GM19238 (cell line): ENCODE data around the gene DNAJA3.

Experiments
- DNase-seq: peaks from one replicate; pipeline ENCODE4 v3.0.0; 2011; ENCODE audit warnings: low spot score; ENCODE audit not compliant: insufficient read length

Gene DNAJA3

GRCh38 chr16:4433228-4433627 lies 7.6 kb downstream of the DNAJA3 start:
- no peak for DNase-seq

DNA sequence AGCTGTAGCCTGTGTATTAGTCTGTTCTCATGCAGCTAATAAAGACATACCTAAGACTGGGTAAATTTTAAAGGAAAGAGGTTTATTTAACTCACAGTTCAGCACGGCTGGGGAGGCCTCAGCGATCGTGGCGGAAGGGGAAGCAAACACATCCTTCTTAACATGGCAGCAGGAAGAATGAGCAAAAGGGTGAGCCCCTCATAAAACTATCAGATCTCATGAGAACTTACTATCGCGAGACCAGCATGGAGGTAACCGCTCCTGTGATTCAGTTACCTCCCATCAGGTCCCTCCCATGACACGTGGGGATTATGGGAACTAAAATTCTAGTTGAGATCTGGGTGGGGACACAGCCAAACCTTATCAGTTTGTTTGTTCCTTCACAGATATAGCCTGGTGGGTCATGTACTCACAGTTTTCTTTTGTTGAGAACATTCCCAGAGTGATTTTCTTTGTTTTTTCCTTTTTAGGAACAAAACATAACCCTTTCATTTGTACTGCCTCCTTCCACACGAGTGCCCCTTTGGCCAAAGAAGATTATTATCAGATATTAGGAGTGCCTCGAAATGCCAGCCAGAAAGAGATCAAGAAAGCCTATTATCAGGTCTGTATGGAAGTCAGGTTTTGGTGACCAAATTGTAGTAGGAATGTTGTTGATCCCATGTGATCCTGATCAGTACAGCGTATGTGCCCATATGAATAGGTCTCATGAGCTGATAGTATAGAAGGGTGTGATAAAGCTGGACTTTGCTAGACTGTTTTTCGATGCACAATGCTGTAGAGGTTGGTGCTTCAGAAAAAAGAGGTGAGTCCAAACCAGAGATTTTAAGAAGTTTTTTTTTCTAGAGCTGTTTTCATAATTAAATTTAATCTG lies 8.5 kb downstream of the DNAJA3 start:
- DNase-seq, result no peak

DNA sequence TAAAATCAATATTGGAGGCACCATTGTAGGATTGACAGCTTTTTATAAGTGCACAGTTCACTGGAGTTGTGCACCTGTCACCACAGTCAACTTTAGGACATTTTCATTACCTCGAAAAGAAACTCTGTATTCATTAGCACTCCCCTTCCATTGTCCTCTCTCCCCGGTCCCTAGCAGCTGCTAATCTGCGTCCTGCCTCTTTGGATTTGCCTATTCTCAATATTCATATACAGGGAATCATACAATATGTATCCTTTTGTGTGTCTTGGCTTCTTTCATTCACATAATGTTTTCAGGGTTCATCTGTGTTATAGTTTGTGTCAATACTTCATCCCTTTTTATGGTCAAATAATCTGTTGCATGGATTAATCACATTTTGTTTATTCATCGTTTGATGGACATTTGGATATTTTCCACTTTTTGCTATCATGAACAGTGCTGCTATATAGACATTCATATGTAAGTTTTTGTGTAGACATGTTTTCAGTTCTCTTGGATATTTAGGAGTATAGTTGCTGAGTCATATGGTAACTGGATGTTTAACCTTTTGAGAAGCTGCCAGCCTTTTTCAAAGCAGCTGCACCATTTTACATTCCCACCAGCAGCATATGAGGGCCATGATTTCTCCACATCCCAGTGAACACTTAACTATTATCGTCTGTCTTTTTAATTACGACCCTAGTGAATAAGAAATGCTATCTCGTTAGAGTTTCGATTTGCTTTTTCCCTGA lies 9.8 kb downstream of the DNAJA3 start:
- no peak for DNase-seq

DNA sequence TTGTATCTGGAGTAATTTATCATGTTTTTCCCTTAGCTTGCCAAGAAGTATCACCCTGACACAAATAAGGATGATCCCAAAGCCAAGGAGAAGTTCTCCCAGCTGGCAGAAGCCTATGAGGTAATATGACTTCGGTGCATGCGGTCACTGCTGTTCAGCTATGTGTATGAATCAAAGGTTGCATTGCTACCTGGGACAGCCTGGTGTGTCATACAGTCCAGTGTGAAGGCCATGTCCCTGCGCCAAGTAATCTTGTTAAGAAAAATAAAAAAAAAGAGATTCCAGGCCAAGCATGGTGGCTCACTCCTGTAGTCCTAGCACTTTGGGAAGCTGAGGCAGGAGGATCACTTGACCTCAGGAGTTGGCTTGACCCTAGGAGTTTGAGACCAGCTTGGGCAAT lies 11.7 kb downstream of the DNAJA3 start:
- no peak for DNase-seq

GRCh38 chr16:4442371-4442770 lies 16.7 kb downstream of the DNAJA3 start:
- DNase-seq, result no peak

DNA sequence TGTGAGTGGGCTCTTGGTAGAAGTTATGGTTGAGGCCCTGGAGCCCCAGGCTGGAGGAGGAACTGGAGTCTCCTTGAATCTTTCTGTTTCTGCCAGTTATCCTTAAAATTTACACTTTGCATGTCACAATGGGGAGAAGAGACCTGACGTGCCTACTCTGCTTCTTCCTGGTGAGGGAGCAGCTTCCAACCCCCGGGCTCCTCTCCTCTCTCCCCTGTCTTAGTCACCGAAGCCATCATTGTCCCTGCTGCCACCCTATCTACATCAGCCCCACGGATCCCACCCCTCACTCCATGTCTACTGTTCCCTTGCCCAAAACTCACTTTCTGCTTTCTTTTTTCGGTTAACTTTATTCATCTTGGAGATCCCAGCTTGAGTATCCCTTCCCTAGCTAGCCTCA lies 17.6 kb downstream of the DNAJA3 start:
- DNase-seq, result no peak

- DNase-seq, result no peak
These were observed 18.3 kb downstream of the DNAJA3 start for GRCh38 chr16:4443986-4444385.

DNA sequence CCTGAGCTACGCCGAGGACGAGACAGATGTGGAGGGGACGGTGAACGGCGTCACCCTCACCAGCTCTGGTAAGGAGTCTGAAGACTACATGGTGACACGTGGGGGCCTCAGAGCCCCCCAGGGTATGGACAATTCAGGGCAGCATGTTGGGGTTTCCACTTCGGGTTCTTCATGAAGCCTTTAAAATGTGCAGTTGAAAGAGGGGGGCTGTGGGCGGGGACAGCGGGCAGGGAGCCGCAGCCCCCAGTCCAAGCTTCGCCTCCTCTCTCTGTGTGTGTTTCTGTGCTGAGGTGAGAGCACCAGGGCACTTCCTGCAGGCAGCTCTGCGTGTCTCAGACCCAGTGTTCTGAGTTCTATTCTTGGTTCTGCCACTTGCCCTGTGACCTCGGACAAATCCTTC lies 24.8 kb downstream of the DNAJA3 start:
- no peak for DNase-seq

- no peak for DNase-seq
These were observed 25.4 kb downstream of the DNAJA3 start for GRCh38 chr16:4450931-4451519.

GRCh38 chr16:4452674-4453073 lies 27.0 kb downstream of the DNAJA3 start:
- no peak for DNase-seq

- DNase-seq, result no peak
These were observed 29.0 kb downstream of the DNAJA3 start for GRCh38 chr16:4454623-4455022.

- no peak for DNase-seq
These were observed 29.4 kb downstream of the DNAJA3 start for GRCh38 chr16:4455081-4455480.

- no peak for DNase-seq
These were observed 30.3 kb downstream of the DNAJA3 start for GRCh38 chr16:4455951-4456350.

DNA sequence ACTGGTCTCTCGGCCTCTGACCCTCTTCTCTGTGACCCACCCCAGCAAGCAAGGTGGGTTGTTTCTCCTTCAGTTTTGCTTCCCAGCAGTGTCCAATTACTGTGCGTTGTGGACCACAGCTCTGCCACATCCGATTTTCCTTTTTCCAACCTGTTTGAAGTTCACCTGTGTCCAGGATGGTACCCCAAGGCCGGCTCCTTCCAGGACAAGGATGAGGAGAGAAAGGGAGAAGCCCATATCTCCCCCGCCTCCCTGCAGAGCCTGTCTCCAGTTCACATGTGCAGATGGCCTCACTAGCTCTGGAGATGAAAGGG lies 35.2 kb downstream of the DNAJA3 start:
- no peak for DNase-seq

GRCh38 chr16:4461250-4462085 lies 35.8 kb downstream of the DNAJA3 start:
- DNase-seq, result no peak

- no peak for DNase-seq
These were observed 38.0 kb downstream of the DNAJA3 start for GRCh38 chr16:4463522-4464163.

- no peak for DNase-seq
These were observed 40.5 kb downstream of the DNAJA3 start for GRCh38 chr16:4465977-4466779.

GRCh38 chr16:4467916-4468315 lies 42.2 kb downstream of the DNAJA3 start:
- no peak for DNase-seq

- DNase-seq, result no peak
These were observed 43.3 kb downstream of the DNAJA3 start for GRCh38 chr16:4468972-4469371.

DNA sequence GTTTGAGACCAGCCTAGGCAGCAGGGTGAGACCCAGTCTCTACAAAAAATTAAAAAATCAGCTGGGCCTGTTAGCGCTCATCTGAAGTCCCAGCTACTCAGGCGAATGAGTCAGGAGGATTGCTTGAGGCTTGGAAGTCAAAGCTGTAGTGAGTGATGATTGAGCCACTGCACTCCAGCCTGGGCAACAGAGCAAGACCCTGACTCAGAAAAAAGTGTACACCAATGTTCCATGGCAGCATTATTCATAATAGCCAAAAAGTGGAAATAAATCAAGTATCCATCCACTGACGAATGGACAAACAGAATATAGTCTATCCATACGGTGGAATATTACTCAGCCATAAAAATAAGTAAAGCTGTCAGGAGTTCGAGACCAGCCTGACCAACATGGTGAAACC lies 46.2 kb downstream of the DNAJA3 start:
- DNase-seq, result no peak
